Measurements from ENCODE around the gene TCF23. TPM values are rescaled to one million over a fixed set of nuclear protein-coding genes. Genes with fewer than 3 reads are reported as not detected.

Gene TCF23
- polyA plus RNA-seq, 3 donors = not detected

DNA sequence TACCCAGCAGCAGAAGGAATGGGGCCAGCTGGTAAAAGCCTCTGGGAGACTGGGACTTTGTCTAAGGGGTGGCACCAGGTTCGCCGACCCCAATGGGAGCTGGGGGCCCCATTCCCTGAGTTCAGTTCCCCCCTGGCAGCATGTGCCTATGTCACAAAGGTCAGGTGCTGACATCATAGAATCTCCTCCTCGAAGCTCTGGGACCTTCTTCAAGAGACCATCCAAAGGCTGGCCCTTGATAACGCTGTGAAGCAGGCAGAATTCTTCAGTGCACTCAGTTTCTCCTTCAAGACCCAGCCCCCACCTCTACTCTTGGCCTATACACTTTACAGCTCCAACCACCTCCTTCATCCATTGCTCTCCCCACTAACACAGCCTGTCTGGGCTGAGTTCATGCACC lies 9.5 kb upstream of the TCF23 start, which contains the start of gene PRR30:
TSS of gene PRR30 (minus strand) at position 101 of the 400 bp plus-strand sequence. CDS start 1,081 bp downstream, outside the sequence.
- Histone ChIP-seq H3K4me3 (replicated peaks in 1 of 3; ENCODE audit: low read depth in 2 of 3, low read length in 3 of 3) (no peak within 1 kb of the TSS), H3K4me2 (replicated peaks; ENCODE audit: extremely low read depth, low read length, poor library complexity, severe bottlenecking) (no peak within 1 kb of the TSS), H3K4me1 (ENCODE audit: control insufficient read depth in 1 of 2, insufficient read depth in 2 of 2, low read length in 2 of 2) (peaks cover 5 to 7% of the 10 kb centered on the region in 2 donors), H2AFZ (ENCODE audit: insufficient read depth, low read depth, low read length, poor library complexity, severe bottlenecking) (no peak within 1 kb of the TSS), H3K27ac (ENCODE audit: low read depth in 1 of 2, low read length in 2 of 2) (no peak within 1 kb of the TSS), H3K27me3 (ENCODE audit: control insufficient read depth in 2 of 2, insufficient read depth in 2 of 2, low read length in 2 of 2) (peaks cover 0 to 4% of the 10 kb centered on the region in 2 donors), H3K79me2 (ENCODE audit: insufficient read depth, low read length) (peaks cover 1% of the 10 kb centered on the region), H4K20me1 (ENCODE audit: insufficient read depth, low read length) (no peaks in the 10 kb centered on the region), H3K36me3 (replicated peaks in 1 of 2; ENCODE audit: control insufficient read depth in 1 of 2, insufficient read depth in 2 of 2, low read length in 2 of 2) (no peaks in the 10 kb centered on the region), H3K9ac (ENCODE audit: insufficient read depth, low read length, poor library complexity, severe bottlenecking) (no peak within 1 kb of the TSS), H3K9me3 (replicated peaks in 1 of 2; ENCODE audit: control insufficient read depth in 1 of 2, insufficient read depth in 1 of 2, low read length in 2 of 2) (no peaks in the 10 kb centered on the region)
- Mint-ChIP-seq H3K27ac (peak within 1 kb of the TSS in 1 of 7 donors; percentile 33), H3K9me3 (peaks cover 0 to 2% (median 0%) of the 10 kb centered on the region in 7 donors), H3K27me3 (ENCODE audit: low read depth in 3 of 3) (peaks cover 9 to 19% (median 18%) of the 10 kb centered on the region in 3 donors), H3K36me3 (no peaks in the 10 kb centered on the region), H3K4me1 (peaks cover 3% of the 10 kb centered on the region), H3K4me3 (no peak within 1 kb of the TSS)
- DNase-seq = no peak
- TF ChIP-seq, protein P1, sequence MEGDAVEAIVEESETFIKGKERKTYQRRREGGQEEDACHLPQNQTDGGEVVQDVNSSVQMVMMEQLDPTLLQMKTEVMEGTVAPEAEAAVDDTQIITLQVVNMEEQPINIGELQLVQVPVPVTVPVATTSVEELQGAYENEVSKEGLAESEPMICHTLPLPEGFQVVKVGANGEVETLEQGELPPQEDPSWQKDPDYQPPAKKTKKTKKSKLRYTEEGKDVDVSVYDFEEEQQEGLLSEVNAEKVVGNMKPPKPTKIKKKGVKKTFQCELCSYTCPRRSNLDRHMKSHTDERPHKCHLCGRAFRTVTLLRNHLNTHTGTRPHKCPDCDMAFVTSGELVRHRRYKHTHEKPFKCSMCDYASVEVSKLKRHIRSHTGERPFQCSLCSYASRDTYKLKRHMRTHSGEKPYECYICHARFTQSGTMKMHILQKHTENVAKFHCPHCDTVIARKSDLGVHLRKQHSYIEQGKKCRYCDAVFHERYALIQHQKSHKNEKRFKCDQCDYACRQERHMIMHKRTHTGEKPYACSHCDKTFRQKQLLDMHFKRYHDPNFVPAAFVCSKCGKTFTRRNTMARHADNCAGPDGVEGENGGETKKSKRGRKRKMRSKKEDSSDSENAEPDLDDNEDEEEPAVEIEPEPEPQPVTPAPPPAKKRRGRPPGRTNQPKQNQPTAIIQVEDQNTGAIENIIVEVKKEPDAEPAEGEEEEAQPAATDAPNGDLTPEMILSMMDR (IDR thresholded peaks at IDR 0.05) = no peak
- 97% methylated on average over 4 of the region's 4 CpGs for WGBS (ENCODE audit: insufficient coverage)
- intact Hi-C loops (cut with micrococcal nuclease) = no loop called here

DNA sequence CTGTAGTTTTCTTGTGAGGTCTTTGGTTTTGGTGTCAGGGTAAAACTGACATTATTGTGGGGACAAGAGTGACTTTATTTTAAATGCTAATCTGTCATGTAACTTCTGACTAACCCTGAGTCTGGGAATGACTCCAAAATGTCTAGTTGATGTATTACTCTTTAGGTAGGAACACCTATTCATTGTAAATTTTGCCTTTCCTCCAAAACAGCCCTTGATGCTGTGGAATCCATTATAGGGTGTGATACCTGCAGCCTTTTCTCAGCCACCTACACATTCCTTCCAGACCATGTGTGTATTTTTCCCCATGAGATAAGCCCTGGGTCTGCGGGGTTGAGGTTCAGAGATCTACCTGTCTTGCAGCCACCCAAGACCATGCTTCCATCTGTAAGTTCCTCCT lies 5.5 kb upstream of the TCF23 start:
- Histone ChIP-seq H4K20me1 (ENCODE audit: insufficient read depth, low read length) (no peaks in the 10 kb centered on the region), H2AFZ (ENCODE audit: insufficient read depth, low read depth, low read length, poor library complexity, severe bottlenecking) (no peak overlapping the region), H3K27ac (ENCODE audit: low read depth in 1 of 2, low read length in 2 of 2) (no peak overlapping the region), H3K9ac (ENCODE audit: insufficient read depth, low read length, poor library complexity, severe bottlenecking) (no peak overlapping the region), H3K4me1 (ENCODE audit: control insufficient read depth in 1 of 2, insufficient read depth in 2 of 2, low read length in 2 of 2) (no peaks in the 10 kb centered on the region), H3K36me3 (replicated peaks in 1 of 2; ENCODE audit: control insufficient read depth in 1 of 2, insufficient read depth in 2 of 2, low read length in 2 of 2) (no peaks in the 10 kb centered on the region), H3K9me3 (replicated peaks in 1 of 2; ENCODE audit: control insufficient read depth in 1 of 2, insufficient read depth in 1 of 2, low read length in 2 of 2) (no peaks in the 10 kb centered on the region), H3K4me3 (replicated peaks in 1 of 3; ENCODE audit: low read depth in 2 of 3, low read length in 3 of 3) (no peak overlapping the region), H3K27me3 (ENCODE audit: control insufficient read depth in 2 of 2, insufficient read depth in 2 of 2, low read length in 2 of 2) (peaks cover 0 to 4% of the 10 kb centered on the region in 2 donors), H3K4me2 (replicated peaks; ENCODE audit: extremely low read depth, low read length, poor library complexity, severe bottlenecking) (no peak overlapping the region), H3K79me2 (ENCODE audit: insufficient read depth, low read length) (no peaks in the 10 kb centered on the region)
- Mint-ChIP-seq H3K9me3 (peaks cover 0 to 2% (median 0%) of the 10 kb centered on the region in 7 donors), H3K27me3 (ENCODE audit: low read depth in 3 of 3) (peaks cover 3 to 22% (median 21%) of the 10 kb centered on the region in 3 donors), H3K4me3 (no peak overlapping the region), H3K36me3 (no peaks in the 10 kb centered on the region), H3K27ac (no peak overlapping the region), H3K4me1 (no peaks in the 10 kb centered on the region)
- TF ChIP-seq, protein P1 (IDR thresholded peaks at IDR 0.05) = no peak
- no peak for DNase-seq
- intact Hi-C loops (cut with micrococcal nuclease) = no loop called here
- WGBS (ENCODE audit: insufficient coverage) = 100% methylated on average over 1 of the region's 1 CpG
